Ectodermal cell (in vitro differentiated cells): ENCODE measurements around the gene BBS10.

Experiments
- H3K27ac ChIP-seq: 2 replicates; pipeline ENCODE4 v1.7.0; 2013; ENCODE audit warnings: mild to moderate bottlenecking, low read depth, low read length; ENCODE audit not compliant: insufficient read depth, poor library complexity, severe bottlenecking
- H3K27me3 ChIP-seq: 2 replicates; pipeline ENCODE4 v1.7.0; 2013; ENCODE audit warnings: mild to moderate bottlenecking, low read length; ENCODE audit not compliant: insufficient read depth, control insufficient read depth, poor library complexity, severe bottlenecking
- H3K36me3 ChIP-seq: one replicate; pipeline ENCODE4 v1.7.0; 2013; ENCODE audit warnings: low read length; ENCODE audit not compliant: control insufficient read depth, insufficient read depth
- H3K4me1 ChIP-seq: one replicate; pipeline ENCODE4 v1.7.0; 2013; ENCODE audit warnings: low read length; ENCODE audit not compliant: control insufficient read depth, insufficient read depth
- H3K4me3 ChIP-seq: 2 replicates; pipeline ENCODE4 v1.7.0; 2013; ENCODE audit warnings: low read depth, low read length, control low read depth; ENCODE audit not compliant: insufficient read depth
- H3K9me3 ChIP-seq: 2 replicates; pipeline ENCODE4 v1.7.0; 2013; ENCODE audit warnings: mild to moderate bottlenecking, low read length, moderate library complexity; ENCODE audit not compliant: control insufficient read depth
- WGBS, 2 experiments: methylation state at CpG; one replicate each; pipeline ENCODE4 v1.1.7; 2013; ENCODE audit warnings: missing lambda C conversion rate in 2 of 2; 5-methylcytosine and 5-hydroxymethylcytosine counted together

The BBS10 gene

DNA sequence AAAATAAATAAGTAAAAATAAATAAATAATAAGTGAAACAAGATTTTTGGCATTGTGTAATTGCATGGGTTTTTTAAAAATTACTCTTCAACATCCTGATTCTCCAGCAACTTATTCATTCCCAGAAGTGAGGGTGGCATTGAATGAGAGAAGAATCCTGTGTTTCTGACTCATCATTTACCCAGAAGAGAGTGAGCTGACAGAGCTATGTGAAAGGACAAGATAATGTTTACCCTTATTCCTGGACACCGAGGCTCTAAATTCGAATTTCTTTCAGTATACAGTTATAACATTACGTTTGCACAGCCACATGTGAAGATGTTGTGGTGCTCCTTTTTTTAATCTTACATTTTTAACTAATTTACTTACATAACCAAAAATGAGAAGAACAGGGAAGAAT, 36.4 kb downstream of the BBS10 start:
- Histone ChIP-seq H3K27ac (no peak overlapping the region), H3K36me3 (no peaks in the 10 kb centered on the region), H3K27me3 (no peaks in the 10 kb centered on the region), H3K9me3 (no peaks in the 10 kb centered on the region), H3K4me3 (no peak overlapping the region), H3K4me1 (no peaks in the 10 kb centered on the region)
- WGBS, 2 experiments, result 96 to 100% methylated on average over 3 of the region's 3 CpGs

DNA sequence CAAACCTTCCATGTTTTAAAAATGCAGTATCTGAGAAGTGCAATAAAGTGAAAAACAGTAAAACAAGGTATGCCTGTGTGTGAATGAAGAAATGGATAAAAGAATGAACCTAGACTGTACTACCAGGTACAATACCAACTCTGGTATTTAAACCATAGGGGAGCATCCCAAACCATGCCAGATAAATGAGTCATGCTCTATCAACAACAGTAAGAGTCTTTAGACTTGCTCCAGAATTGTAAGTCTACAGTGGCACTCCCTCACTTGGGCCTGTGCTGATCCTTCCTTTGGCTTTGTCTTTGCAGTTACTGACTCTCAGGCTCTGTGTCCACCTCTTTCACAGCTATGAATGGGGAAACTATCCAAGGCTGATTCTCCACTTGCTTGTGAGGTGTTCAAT, 38.1 kb downstream of the BBS10 start:
- H3K4me3 ChIP-seq, result no peak overlapping the region
- H3K27me3 ChIP-seq, result no peaks in the 10 kb centered on the region
- H3K27ac ChIP-seq, result no peak overlapping the region
- H3K36me3 ChIP-seq, result no peaks in the 10 kb centered on the region
- no peaks in the 10 kb centered on the region for H3K9me3 ChIP-seq
- no peaks in the 10 kb centered on the region for H3K4me1 ChIP-seq

DNA sequence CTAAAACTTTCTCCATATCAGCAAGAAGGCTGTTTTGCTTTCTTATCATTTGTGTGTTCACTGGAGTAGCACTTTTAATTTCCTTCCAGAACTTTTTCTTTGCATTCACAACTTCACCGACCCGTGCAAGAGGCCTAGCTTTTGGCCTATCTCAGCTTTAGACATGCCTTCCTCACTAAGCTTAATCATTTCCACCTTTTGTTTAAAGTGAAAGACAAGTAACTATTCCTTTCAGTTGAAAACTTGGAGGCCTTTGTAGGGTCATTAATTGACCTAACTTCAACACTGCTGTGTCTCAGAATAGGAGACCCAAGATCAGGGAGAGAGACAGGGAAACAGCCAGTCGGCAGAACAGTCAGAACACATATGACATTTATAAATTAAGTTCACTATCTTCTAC, 39.3 kb downstream of the BBS10 start:
- no peaks in the 10 kb centered on the region for H3K9me3 ChIP-seq
- no peaks in the 10 kb centered on the region for H3K36me3 ChIP-seq
- no peaks in the 10 kb centered on the region for H3K27me3 ChIP-seq
- 73 to 75% methylated on average over 3 of the region's 3 CpGs for WGBS, 2 experiments
- no peak overlapping the region for H3K4me3 ChIP-seq
- no peaks in the 10 kb centered on the region for H3K4me1 ChIP-seq
- H3K27ac ChIP-seq, result no peak overlapping the region

DNA sequence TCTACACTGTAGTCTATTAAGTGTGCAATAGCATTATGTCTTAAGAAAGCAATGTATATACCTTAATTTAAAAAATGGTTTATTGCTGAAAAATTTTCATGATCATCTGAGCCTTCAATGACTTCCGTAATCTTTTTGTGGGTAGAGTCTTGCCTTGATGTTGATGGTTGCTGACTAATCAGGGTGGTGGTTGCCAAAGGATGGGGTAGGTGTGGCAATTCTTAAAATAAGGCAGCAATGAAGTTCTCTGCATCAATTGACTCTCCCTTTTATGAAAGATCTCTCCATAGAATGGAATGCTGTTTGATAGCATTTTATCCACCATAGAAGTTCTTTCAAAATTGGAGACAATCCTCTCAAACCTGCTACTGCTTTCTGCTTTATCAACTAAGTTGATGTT, 41.1 kb downstream of the BBS10 start:
- WGBS, 2 experiments, result 92 to 96% methylated on average over 1 of the region's 1 CpG
- no peaks in the 10 kb centered on the region for H3K9me3 ChIP-seq
- H3K27ac ChIP-seq, result no peak overlapping the region
- no peak overlapping the region for H3K4me3 ChIP-seq
- no peaks in the 10 kb centered on the region for H3K27me3 ChIP-seq
- H3K4me1 ChIP-seq, result no peaks in the 10 kb centered on the region
- H3K36me3 ChIP-seq, result no peaks in the 10 kb centered on the region

DNA sequence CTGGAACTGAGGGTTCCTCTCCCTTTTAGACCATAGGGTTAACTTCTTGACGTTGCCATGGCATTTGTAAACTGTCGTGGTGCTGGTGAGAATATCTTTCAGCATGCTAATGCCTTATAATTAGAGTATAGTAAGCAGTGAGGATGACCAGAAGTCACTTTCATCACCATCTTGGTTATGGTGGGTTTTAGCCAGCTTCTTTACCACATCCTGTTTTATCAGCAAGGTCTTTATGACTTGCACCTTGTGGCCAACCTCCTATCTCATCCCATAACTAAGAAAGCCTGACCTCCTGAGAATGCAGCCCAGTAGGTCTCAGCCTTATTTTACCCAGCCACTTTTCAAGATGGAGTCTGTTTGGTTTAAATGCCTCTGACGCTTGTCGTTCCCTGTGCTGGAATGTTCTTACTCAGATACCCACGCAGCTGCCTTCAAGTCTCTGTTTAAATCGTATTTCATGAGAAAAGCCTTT, 44.2 kb downstream of the BBS10 start:
- Histone ChIP-seq H3K36me3 (no peaks in the 10 kb centered on the region), H3K4me1 (peaks cover 1% of the 10 kb centered on the region)
- WGBS, 2 experiments, result 92 to 95% methylated on average over 6 of the region's 6 CpGs

DNA sequence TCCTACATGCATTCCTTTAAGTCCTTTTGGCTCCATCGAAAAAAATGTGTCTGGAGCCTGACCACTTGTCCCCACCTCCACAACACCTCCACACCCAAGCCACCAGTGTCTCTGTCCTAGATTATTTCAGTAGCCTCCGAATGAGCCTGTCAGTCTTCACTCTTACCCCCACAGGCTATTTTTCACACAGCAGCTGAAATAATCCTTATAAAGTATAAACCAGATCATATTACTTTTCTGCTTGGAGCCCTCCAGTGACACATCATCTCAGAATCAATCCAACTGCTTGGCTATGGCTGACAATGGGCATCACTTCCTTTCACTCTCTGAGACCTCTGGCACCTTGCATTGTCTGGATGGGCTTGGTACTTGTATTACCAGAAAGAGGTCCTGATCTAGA, 44.9 kb downstream of the BBS10 start:
- Histone ChIP-seq H3K4me1 (peaks cover 5% of the 10 kb centered on the region), H3K9me3 (no peaks in the 10 kb centered on the region), H3K27me3 (no peaks in the 10 kb centered on the region), H3K4me3 (no peak overlapping the region), H3K36me3 (no peaks in the 10 kb centered on the region), H3K27ac (no peak overlapping the region)
- whole genome bisulfite sequencing, 2 experiments, result 92% methylated on average over 2 of the region's 2 CpGs

More for the DNA sequence above, 44.2 kb downstream of the BBS10 start:
- H3K9me3 ChIP-seq, result no peaks in the 10 kb centered on the region
- H3K27me3 ChIP-seq, result no peaks in the 10 kb centered on the region
- no peak overlapping the region for H3K4me3 ChIP-seq
- no peak overlapping the region for H3K27ac ChIP-seq

DNA sequence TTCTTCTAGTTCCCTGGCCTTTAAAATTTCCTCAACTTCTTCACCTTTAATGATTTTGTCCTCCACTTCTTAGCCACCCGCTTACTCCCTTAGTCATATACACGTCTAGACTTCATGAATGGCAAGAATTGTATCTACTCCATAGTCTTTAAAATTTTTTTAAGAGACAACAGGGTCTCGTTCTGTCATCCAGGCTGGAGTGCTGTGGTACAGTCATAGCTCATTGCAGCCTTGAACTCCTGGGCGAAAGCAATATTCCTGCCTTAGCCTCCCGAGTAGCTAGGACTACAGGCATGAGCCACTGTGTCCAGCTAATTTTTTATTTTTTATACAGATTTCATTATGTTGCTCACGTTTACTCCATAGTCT, 47.9 kb downstream of the BBS10 start:
- no peak overlapping the region for H3K27ac ChIP-seq
- no peaks in the 10 kb centered on the region for H3K9me3 ChIP-seq
- peaks cover 5% of the 10 kb centered on the region for H3K4me1 ChIP-seq
- WGBS, 2 experiments, result 86% methylated on average over 6 of the region's 6 CpGs
- no peaks in the 10 kb centered on the region for H3K27me3 ChIP-seq
- H3K36me3 ChIP-seq, result no peaks in the 10 kb centered on the region
- H3K4me3 ChIP-seq, result no peak overlapping the region

DNA sequence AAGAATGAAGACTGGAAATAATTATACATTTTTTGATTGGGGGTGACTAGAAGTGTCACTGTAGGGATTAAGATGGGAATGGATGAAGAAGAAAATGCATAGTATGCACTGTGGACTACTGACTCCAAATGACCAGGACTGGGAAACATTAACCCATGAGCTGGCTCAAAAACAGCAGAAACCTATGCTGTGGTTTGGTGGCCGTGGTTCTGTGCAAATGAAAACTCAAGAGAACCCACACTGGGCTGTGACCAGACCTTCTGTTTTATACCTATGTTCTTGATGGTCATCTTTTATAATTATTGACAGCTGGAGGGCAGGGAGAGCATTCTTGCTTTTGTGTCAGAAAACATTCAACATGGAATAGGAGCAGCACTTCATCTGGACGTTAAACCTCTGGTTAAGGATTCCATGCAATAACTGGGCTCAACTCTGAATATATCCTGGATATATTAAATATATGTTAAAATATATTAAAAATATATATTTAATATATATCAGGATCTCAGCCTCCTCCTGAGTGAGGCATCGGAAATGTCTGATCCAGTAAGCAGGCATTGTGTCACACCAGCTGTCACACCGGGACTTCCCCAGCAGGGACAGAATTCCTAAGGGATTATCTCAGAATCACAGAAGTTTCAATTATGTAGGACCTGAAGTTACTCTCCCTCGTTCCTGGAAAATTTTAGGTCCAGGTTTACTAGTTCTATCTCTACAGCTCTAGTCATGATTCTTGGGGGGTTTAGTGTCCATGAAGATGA, 48.5 kb downstream of the BBS10 start:
- no peaks in the 10 kb centered on the region for H3K36me3 ChIP-seq
- no peaks in the 10 kb centered on the region for H3K27me3 ChIP-seq
- H3K4me3 ChIP-seq, result no peak overlapping the region
- no peaks in the 10 kb centered on the region for H3K9me3 ChIP-seq
- no peak overlapping the region for H3K27ac ChIP-seq
- WGBS, 2 experiments, result 25 to 40% methylated on average over 5 of the region's 5 CpGs
- peaks cover 5% of the 10 kb centered on the region for H3K4me1 ChIP-seq
